Lung (tissue), 12 donors: ENCODE results near the gene METTL18. TPM values are rescaled to one million over a fixed set of nuclear protein-coding genes. Genes with fewer than 3 reads are reported as not detected.

ENCODE experiments used
- ATAC-seq: fragments of 200-7000 bp; cut with Tn5 transposase; one replicate; pipeline ENCODE4 v1.9.1; 2020; ENCODE audit warnings: moderate number of reproducible peaks; ENCODE audit not compliant: insufficient read depth, low FRiP score
- DNase-seq, 3 donors: peaks; one replicate each; pipeline ENCODE4 v3.0.0-alpha.2; 2013 to 2017
- H3K27ac ChIP-seq, 2 donors: one replicate each; pipeline ENCODE4 v1.5.1; 2013; ENCODE audit warnings: mild to moderate bottlenecking in 2 of 2, moderate library complexity in 2 of 2, control low read depth in 1 of 2, inconsistent platforms in 1 of 2, low read depth in 1 of 2, low read length in 1 of 2
- H3K27me3 ChIP-seq, 3 donors: one replicate each; pipeline ENCODE4 v1.5.1; 2013; ENCODE audit warnings: low read length in 2 of 3; ENCODE audit not compliant: control insufficient read depth in 3 of 3, insufficient read depth in 3 of 3
- H3K36me3 ChIP-seq, 4 donors: one replicate each; pipeline ENCODE4 v1.5.1; 2013; ENCODE audit warnings: low read length in 4 of 4, mild to moderate bottlenecking in 1 of 4, moderate library complexity in 1 of 4; ENCODE audit not compliant: control insufficient read depth in 4 of 4, insufficient read depth in 4 of 4
- H3K4me1 ChIP-seq, 5 donors: one replicate each; pipeline ENCODE4 v1.5.1; 2013; ENCODE audit warnings: low read length in 5 of 5, mild to moderate bottlenecking in 2 of 5, moderate library complexity in 1 of 5; ENCODE audit not compliant: control insufficient read depth in 5 of 5, insufficient read depth in 5 of 5
- H3K4me3 ChIP-seq: one replicate; pipeline ENCODE4 v1.5.1; 2013; ENCODE audit warnings: mild to moderate bottlenecking, control low read depth, moderate library complexity
- H3K9ac ChIP-seq, 2 donors: one replicate each; pipeline ENCODE4 v1.5.1; 2013; ENCODE audit warnings: low read length in 2 of 2, control low read depth in 1 of 2; ENCODE audit not compliant: insufficient read depth in 1 of 2
- H3K9me3 ChIP-seq, 4 donors: one replicate each; pipeline ENCODE4 v1.5.1; 2013; ENCODE audit warnings: low read length in 3 of 4, mild to moderate bottlenecking in 1 of 4, moderate library complexity in 1 of 4; ENCODE audit not compliant: control insufficient read depth in 4 of 4, insufficient read depth in 3 of 4
- CTCF ChIP-seq: IDR thresholded peaks from 2 replicates; pipeline ENCODE4 v1.5.1; 2012; ENCODE audit warnings: mild to moderate bottlenecking; ENCODE audit errors: control extremely low read depth, extremely low read depth
- WGBS, 2 donors: extraction: QIAGEN DNeasy Blood & Tissue Kit; methylation state at CpG; one replicate each; pipeline ENCODE4 v1.1.7; 2013; 5-methylcytosine and 5-hydroxymethylcytosine counted together
- polyA plus RNA-seq, 2 donors: library from polyadenylated mRNA; stranded (reverse); fragments of 200-250 nt; gene quantifications; one replicate each; pipeline ENCODE4 v1.2.1, GENCODE V29; 2013
- total RNA-seq, 2 donors: library from RNA; depleted of rRNA in 1 of 2; stranded (reverse); fragments of >200 nt in 1 of 2; gene quantifications; one replicate each; pipeline ENCODE4 v1.2.1, GENCODE V29; 2014 to 2021
- donor health status: control.
- donor health status: control.
- donor health status: Bipolar disorder and iron deficiency.
- donor health status: healthy.
- donor health status: DM: yes; HTN: yes; CAD: no.

METTL18 gene
- total and polyA plus RNA-seq, 4 donors, result 4.4 to 8.6 (median 6.4) TPM

GRCh38 chr1:169745015-169745861 lies 49.5 kb downstream of the METTL18 start:
- H3K36me3 ChIP-seq, result no peaks in the 10 kb centered on the region
- H3K9me3 ChIP-seq, result no peaks in the 10 kb centered on the region
- no peak overlapping the region for H3K9ac ChIP-seq
- WGBS, 2 donors, result 62 to 80% methylated on average over 5 of the region's 5 CpGs
- H3K4me1 ChIP-seq, result peaks cover 0 to 7% (median 2%) of the 10 kb centered on the region in 5 donors
- H3K27ac ChIP-seq, result no peak overlapping the region
- H3K27me3 ChIP-seq, result no peaks in the 10 kb centered on the region
- no peak for TF ChIP-seq CTCF
- ATAC-seq, result peak; percentile 23
- DNase-seq, result no peak
- H3K4me3 ChIP-seq, result no peak overlapping the region

Other genes starting within 250 kb of the METTL18 start
- gene F5, start 208.4 kb downstream of the METTL18 start, total RNA-seq, result 1 to 10 TPM in 1 of 2 donors, under 1 TPM in 1; 0.74 to 3.4 TPM
- 1 to 10 TPM; 1.5 to 5.3 TPM for gene F5, start 208.4 kb downstream of the METTL18 start, polyA plus RNA-seq
- gene SELP, start 164.8 kb downstream of the METTL18 start, total RNA-seq, result 10 to 100 TPM; 11.2 to 13.0 TPM
- gene SELP, start 164.8 kb downstream of the METTL18 start, polyA plus RNA-seq, result 10 to 100 TPM in 1 of 2 donors, 1 to 10 TPM in 1; 9.3 to 12.1 TPM
- 10 to 100 TPM; 15.1 to 22.7 TPM for gene SELL, start 83.3 kb downstream of the METTL18 start, total RNA-seq
- 100 to 1,000 TPM in 1 of 2 donors, 1 to 10 TPM in 1; 3.6 to 143 TPM for gene SELL, start 83.3 kb downstream of the METTL18 start, polyA plus RNA-seq
- 1 to 10 TPM; 3.2 to 4.5 TPM for gene SELE, start 60.8 kb downstream of the METTL18 start, total RNA-seq
- 10 to 100 TPM in 1 of 2 donors, 1 to 10 TPM in 1; 2.1 to 40.2 TPM for gene SELE, start 60.8 kb downstream of the METTL18 start, polyA plus RNA-seq
- gene SCYL3, start 99.0 kb upstream of the METTL18 start, total RNA-seq, result 10 to 100 TPM in 1 of 2 donors, 1 to 10 TPM in 1; 9.5 to 16.0 TPM
- 1 to 10 TPM; 3.8 to 5.7 TPM for gene SCYL3, start 99.0 kb upstream of the METTL18 start, polyA plus RNA-seq